Measurements from ENCODE around the gene CAPN12. TPM values are rescaled to one million over a fixed set of nuclear protein-coding genes. Genes with fewer than 3 reads are reported as not detected.

CAPN12 gene
- total RNA-seq, 1 donor from 2014 or later: 12.4 TPM

- intact Hi-C loops (cut with micrococcal nuclease): loop anchor here (5.0 kb wide), 1 partner anchor 35 kb away; the partner anchor contains the start of gene ACTN4
- Mint-ChIP-seq H3K27me3 (no peaks in the 10 kb centered on the region), H3K4me3 (no peak overlapping the region), H3K9me3 (no peaks in the 10 kb centered on the region), H3K4me1 (peaks cover 85% of the 10 kb centered on the region), H3K27ac (peak overlapping the region; percentile 68), H3K36me3 (ENCODE audit: low read depth) (peaks cover 14% of the 10 kb centered on the region)
- CTCF ChIA-PET: interaction anchor here (1.0 kb wide), 1 partner anchor 13 kb away, joined by 3 read pairs; no protein-coding TSS in a partner anchor
- no peak for TF ChIP-seq CTCF (IDR thresholded peaks at IDR 0.05)
- DNase-seq (no peak), ATAC-seq (ENCODE audit: low read depth) (no peak)
- POLR2A ChIA-PET: no interaction called here
These were observed 61.9 kb downstream of the CAPN12 start for GRCh38 chr19:38682195-38682867.

Other genes with a start within 250 kb of the CAPN12 start
- gene MAP4K1, start 126.5 kb downstream of the CAPN12 start, total RNA-seq: 379 and 388 TPM in 2 replicates
- 344 and 385 TPM in 2 replicates for gene EIF3K, start 125.3 kb downstream of the CAPN12 start, total RNA-seq
- gene ACTN4, start 96.8 kb downstream of the CAPN12 start, total RNA-seq: 197 and 198 TPM in 2 replicates
- not detected in 2 replicates for gene LGALS7, start 29.0 kb upstream of the CAPN12 start, total RNA-seq
- gene LGALS7B, start 44.7 kb upstream of the CAPN12 start, total RNA-seq: not detected in 2 replicates
- 2.7 and 4.5 TPM in 2 replicates for gene LGALS4, start 68.5 kb upstream of the CAPN12 start, total RNA-seq
- 152 and 164 TPM in 2 replicates for gene ECH1, start 87.3 kb upstream of the CAPN12 start, total RNA-seq
- 528 and 546 TPM in 2 replicates for gene HNRNPL, start 105.5 kb upstream of the CAPN12 start, total RNA-seq
- 53.5 and 65.0 TPM in 2 replicates for gene RINL, start 133.8 kb upstream of the CAPN12 start, total RNA-seq
- gene SIRT2, start 155.1 kb upstream of the CAPN12 start, total RNA-seq: 28.4 and 32.7 TPM in 2 replicates
- gene NFKBIB, start 155.5 kb upstream of the CAPN12 start, total RNA-seq: 45.5 and 49.5 TPM in 2 replicates
- 1.2 and 1.7 TPM in 2 replicates for gene CCER2, start 167.7 kb upstream of the CAPN12 start, total RNA-seq
- gene SARS2, start 186.3 kb upstream of the CAPN12 start, total RNA-seq: 46.4 and 50.9 TPM in 2 replicates
- 51.6 and 57.0 TPM in 2 replicates for gene MRPS12, start 186.5 kb upstream of the CAPN12 start, total RNA-seq
- gene FBXO17, start 231.3 kb upstream of the CAPN12 start, total RNA-seq: not detected in 2 replicates